A549 (cell line): ENCODE results near the gene FASTK. TPM values are rescaled to one million over a fixed set of nuclear protein-coding genes. Genes with fewer than 3 reads are reported as not detected.

ENCODE experiments used
- ATAC-seq, 2 experiments: fragments of 200-7000 bp in 1 of 2; fragments of >200 bp in 1 of 2; cut with Nextera tagmentation in 1 of 2; cut with Tn5 transposase in 1 of 2; 3 replicates each; pipeline versions ENCODE4 v1.8.0 to v1.9.1; 2018 to 2020; ENCODE audit warnings: mild to moderate bottlenecking in 1 of 2, moderate library complexity in 1 of 2
- CTCF ChIA-PET: fragments of 300-600 bp; sonication (Branson Sonifier 250); formaldehyde crosslinking; extraction: SDS; loops from one replicate; lab custom pipeline; 2021; ENCODE audit warnings: antibody characterized with exemption, inconsistent platforms; lab: Yijun Ruan, JAX
- POLR2A ChIA-PET: fragments of 350-600 bp; formaldehyde crosslinking; extraction: SDS; loops from one replicate; lab custom pipeline; 2021; ENCODE audit warnings: antibody characterized with exemption, inconsistent platforms; lab: Yijun Ruan, JAX
- DNase-seq, 2 experiments: peaks; one replicate each; pipeline versions ENCODE4 v3.0.0 to v3.0.0-alpha.2; 2011 to 2016; ENCODE audit warnings: low read depth in 1 of 2, low spot score in 1 of 2
- FAIRE-seq: peaks from 2 replicates; lab custom pipeline; 2011; peaks lifted over from hg19 to GRCh38; lab: Jason Lieb, UNC
- H3K27ac ChIP-seq, 2 experiments: fragments of >200 bp; sonication (Bioruptor Twin); formaldehyde crosslinking; 3 replicates each; pipeline ENCODE4 v1.5.1; 2016 to 2017
- H3K4me1 ChIP-seq: fragments of >200 bp; sonication (Bioruptor Twin); formaldehyde crosslinking; 3 replicates; pipeline ENCODE4 v1.6.1; 2016
- H3K4me2 ChIP-seq: fragments of >200 bp; sonication (Bioruptor Twin); formaldehyde crosslinking; 3 replicates; pipeline ENCODE4 v1.6.1; 2016
- H3K4me3 ChIP-seq: fragments of >200 bp; sonication (Bioruptor Twin); formaldehyde crosslinking; 3 replicates; pipeline ENCODE4 v1.5.1; 2016
- H3K9me3 ChIP-seq: fragments of >200 bp; sonication (Bioruptor Twin); formaldehyde crosslinking; 3 replicates; pipeline ENCODE4 v1.6.1; 2016
- CEBPB ChIP-seq, 2 experiments: fragments of >200 bp in 1 of 2; sonication (Bioruptor Twin) in 1 of 2; formaldehyde crosslinking in 1 of 2; IDR thresholded peaks; 2 replicates each; pipeline ENCODE4 v1.6.1; 2012 to 2016
- E2F6 ChIP-seq: IDR thresholded peaks from 2 replicates; pipeline ENCODE4 v1.6.1; 2012; ENCODE audit warnings: low read depth, borderline replicate concordance
- EHF ChIP-seq: fragments of 250-450 bp; sonication (Bioruptor Pico); IDR thresholded peaks from 2 replicates; pipeline ENCODE4 v1.5.0; 2020; ENCODE audit warnings: mild to moderate bottlenecking
- EHMT2 ChIP-seq: fragments of 200-600 bp; sonication (generic); IDR thresholded peaks from 2 replicates; pipeline ENCODE4 v1.6.1; 2016; ENCODE audit warnings: antibody characterized with exemption, low read depth, mild to moderate bottlenecking, moderate library complexity
- EP300 ChIP-seq, 2 experiments: fragments of >200 bp; sonication (Bioruptor Twin); formaldehyde crosslinking; IDR thresholded peaks; 2 replicates in 1 of 2; 3 replicates in 1 of 2; pipeline ENCODE4 v1.6.1; 2016 to 2017
- FOSL2 ChIP-seq, 2 experiments: fragments of 450-650 bp in 1 of 2; fragments of >200 bp in 1 of 2; sonication (Bioruptor Twin) in 1 of 2; formaldehyde crosslinking; IDR thresholded peaks; 2 replicates each; pipeline versions ENCODE4 v1.5.0 to v1.6.1; 2016 to 2020; ENCODE audit warnings: mild to moderate bottlenecking in 1 of 2, moderate library complexity in 1 of 2
- FOXS1 ChIP-seq: fragments of 250-450 bp; sonication (Bioruptor Pico); IDR thresholded peaks from 2 replicates; pipeline ENCODE4 v1.5.0; 2020; ENCODE audit warnings: mild to moderate bottlenecking, moderate library complexity
- GATA3 ChIP-seq: IDR thresholded peaks from 2 replicates; pipeline ENCODE4 v1.6.1; 2012; ENCODE audit warnings: borderline replicate concordance
- HDAC2 ChIP-seq: fragments of 200-600 bp; sonication (generic); IDR thresholded peaks from 2 replicates; pipeline ENCODE4 v1.6.1; 2016
- HEYL ChIP-seq: fragments of 250-450 bp; sonication (Bioruptor Pico); IDR thresholded peaks from 2 replicates; pipeline ENCODE4 v1.8.0; 2021; ENCODE audit warnings: mild to moderate bottlenecking, moderate library complexity
- HOXA7 ChIP-seq: fragments of 250-450 bp; sonication (Bioruptor Pico); IDR thresholded peaks from 2 replicates; pipeline ENCODE4 v1.5.0; 2020; ENCODE audit warnings: mild to moderate bottlenecking, moderate library complexity
- HOXB13 ChIP-seq: fragments of 250-450 bp; sonication (Bioruptor Pico); IDR thresholded peaks from 2 replicates; pipeline ENCODE4 v1.5.0; 2020; ENCODE audit warnings: low read depth, mild to moderate bottlenecking, moderate library complexity
- HOXB5 ChIP-seq: fragments of 250-450 bp; sonication (Bioruptor Pico); IDR thresholded peaks from 2 replicates; pipeline ENCODE4 v1.5.0; 2020; ENCODE audit warnings: mild to moderate bottlenecking, moderate library complexity
- JUN ChIP-seq, 2 experiments: fragments of >200 bp; sonication (Bioruptor Twin); formaldehyde crosslinking; IDR thresholded peaks; 2 replicates in 1 of 2; 3 replicates in 1 of 2; pipeline ENCODE4 v1.6.1; 2016 to 2017
- KDM5A ChIP-seq: fragments of 200-600 bp; sonication (generic); IDR thresholded peaks from 2 replicates; pipeline ENCODE4 v1.6.1; 2016; ENCODE audit warnings: antibody characterized with exemption, mild to moderate bottlenecking
- MAZ ChIP-seq: fragments of 150-350 bp; IDR thresholded peaks from 2 replicates; pipeline ENCODE4 v1.6.1; 2014; ENCODE audit warnings: antibody characterized with exemption, low read depth, low read length, borderline replicate concordance
- MYC ChIP-seq: IDR thresholded peaks from 2 replicates; pipeline ENCODE4 v1.6.1; 2012; ENCODE audit warnings: mild to moderate bottlenecking, inconsistent platforms, low read length, improper control_type of control experiment, borderline replicate concordance
- NR3C1 ChIP-seq: fragments of >200 bp; sonication (Bioruptor Twin); formaldehyde crosslinking; IDR thresholded peaks from 3 replicates; pipeline ENCODE4 v1.6.1; 2017
- PBX3 ChIP-seq: IDR thresholded peaks from 2 replicates; pipeline ENCODE4 v1.6.1; 2012
- PHF8 ChIP-seq: fragments of 200-600 bp; sonication (generic); IDR thresholded peaks from 2 replicates; pipeline ENCODE4 v1.6.1; 2016; ENCODE audit warnings: low read depth, mild to moderate bottlenecking, antibody characterized with exemption, moderate library complexity, borderline replicate concordance
- POLR2A ChIP-seq: IDR thresholded peaks from 2 replicates; pipeline ENCODE4 v1.6.1; 2012; ENCODE audit warnings: mild to moderate bottlenecking, low read length
- POLR2AphosphoS2 ChIP-seq: conservative IDR thresholded peaks from 2 replicates; pipeline ENCODE4 v1.6.1; 2012; ENCODE audit warnings: low read length, improper control_type of control experiment, inconsistent platforms
- RAD21 ChIP-seq, 2 experiments: fragments of >200 bp in 1 of 2; sonication (Bioruptor Twin) in 1 of 2; formaldehyde crosslinking in 1 of 2; IDR thresholded peaks in 1 of 2; conservative IDR thresholded peaks in 1 of 2; 2 replicates in 1 of 2; 3 replicates in 1 of 2; pipeline ENCODE4 v1.6.1; 2012 to 2018; ENCODE audit warnings: inconsistent platforms in 1 of 2
- RNF2 ChIP-seq: fragments of 200-600 bp; sonication (generic); IDR thresholded peaks from 2 replicates; pipeline ENCODE4 v1.6.1; 2016; ENCODE audit warnings: low read depth, mild to moderate bottlenecking, antibody characterized with exemption, moderate library complexity, borderline replicate concordance
- SMC3 ChIP-seq: fragments of >200 bp; sonication (Bioruptor Twin); formaldehyde crosslinking; IDR thresholded peaks from 3 replicates; pipeline ENCODE4 v1.6.1; 2018; ENCODE audit warnings: inconsistent platforms
- TFCP2L1 ChIP-seq: fragments of 250-450 bp; sonication (Bioruptor Pico); IDR thresholded peaks from 2 replicates; pipeline ENCODE4 v1.5.0; 2021; ENCODE audit warnings: mild to moderate bottlenecking
- ZC3H11A ChIP-seq: fragments of 450-650 bp; IDR thresholded peaks from 2 replicates; pipeline ENCODE4 v1.6.1; 2014; ENCODE audit warnings: antibody characterized with exemption, mild to moderate bottlenecking
- ZFP36 ChIP-seq: fragments of 450-650 bp; IDR thresholded peaks from 2 replicates; pipeline ENCODE4 v1.6.1; 2014; ENCODE audit warnings: borderline replicate concordance; ENCODE audit not compliant: partially characterized antibody
- WGBS: methylation state at CpG from one replicate; pipeline ENCODE4 v1.1.6; 2017; ENCODE audit errors: missing lambda C conversion rate; 5-methylcytosine and 5-hydroxymethylcytosine counted together
- polyA minus RNA-seq: library from RNA; depleted of rRNA, polyadenylated mRNA; stranded (reverse); fragments of >200 nt; gene quantifications from 2 replicates; pipeline ENCODE4 v1.2.3, GENCODE V29; 2011; rRNA and poly(A)+ RNA removed
- polyA plus RNA-seq, 4 experiments: library from polyadenylated mRNA; depleted of rRNA in 3 of 4; stranded (reverse); fragments of >200 nt; fragmentation: RNase III in 1 of 4; extraction: RNeasy Plus Mini Kit Qiagen cat#74134 plus additional on column Dnase treatment in 1 of 4; gene quantifications; 2 replicates in 3 of 4; 3 replicates in 1 of 4; pipeline ENCODE4 v1.2.3, GENCODE V29; 2011 to 2017
- TF ChIP-seq, protein P1 (sequence below): fragments of 150-350 bp; IDR thresholded peaks from 2 replicates; pipeline ENCODE4 v1.6.1; 2014; ENCODE audit warnings: low read depth, mild to moderate bottlenecking, low read length
- TF ChIP-seq, protein P2 (sequence below): fragments of 250-450 bp; sonication (Bioruptor Pico); IDR thresholded peaks from 2 replicates; pipeline ENCODE4 v1.5.0; 2021; ENCODE audit warnings: mild to moderate bottlenecking, moderate library complexity, borderline replicate concordance
- TF ChIP-seq, protein P3 (sequence below): IDR thresholded peaks from 2 replicates; pipeline ENCODE4 v1.6.1; 2012
- TF ChIP-seq, protein P4 (sequence below): fragments of >200 bp; sonication (Bioruptor Twin); formaldehyde crosslinking; IDR thresholded peaks from 3 replicates; pipeline ENCODE4 v1.6.1; 2016
- TF ChIP-seq, protein P5 (sequence below): fragments of 250-450 bp; sonication (Bioruptor Pico); IDR thresholded peaks from 2 replicates; pipeline ENCODE4 v1.5.0; 2020; ENCODE audit warnings: low read depth, mild to moderate bottlenecking, moderate library complexity

Gene FASTK
- polyA plus RNA-seq (2011; rRNA removed) = 38.5 and 51.7 TPM in 2 replicates
- 105 and 138 TPM in 2 replicates for polyA plus RNA-seq (2012; cell fraction: cytosol; rRNA removed)
- 515 and 603 TPM in 2 replicates for polyA plus RNA-seq (2012; cell fraction: nucleus; rRNA removed)
- polyA plus RNA-seq (2017; fragmentation: RNase III; extraction: RNeasy Plus Mini Kit Qiagen cat#74134 plus additional on column Dnase treatment) = 66.0 to 78.6 TPM (median 72.4 TPM) in 3 replicates
- polyA minus RNA-seq = 49.4 and 58.9 TPM in 2 replicates

- no peak for FAIRE-seq
- Histone ChIP-seq H3K9me3 (no peaks in the 10 kb centered on the region), H3K27ac (peak within 1 kb of the TSS; percentile 98), H3K4me2 (peak within 1 kb of the TSS; percentile 95), H3K4me3 (peak within 1 kb of the TSS; percentile 93), H3K4me1 (peaks cover 61% of the 10 kb centered on the region)
- peak; percentile 51 to 82 for ATAC-seq
- ChIA-PET CTCF (interaction anchor here (1.1 to 27.1 kb wide), 4 partner anchors 13 to 46 kb away, joined by 3 to 412 read pairs (median 14); no protein-coding TSS in a partner anchor), POLR2A (interaction anchor here (0.6 to 1.4 kb wide), 7 partner anchors 13 to 42 kb away, joined by 3 to 14 read pairs (median 4); partner anchors contain the start of gene CDK5)
- 2% methylated on average over 37 of the region's 66 CpGs for WGBS
- peak; percentile 89 to 92 for DNase-seq
- TF ChIP-seq FOSL2 (IDR thresholded peaks at IDR 0.05) = no peak
- TF ChIP-seq FOSL2 (CRISPR knock-in tag; IDR thresholded peaks at IDR 0.05) = no peak
- no peak for TF ChIP-seq EHMT2
- no peak for TF ChIP-seq HDAC2
- TF ChIP-seq, protein P1, sequence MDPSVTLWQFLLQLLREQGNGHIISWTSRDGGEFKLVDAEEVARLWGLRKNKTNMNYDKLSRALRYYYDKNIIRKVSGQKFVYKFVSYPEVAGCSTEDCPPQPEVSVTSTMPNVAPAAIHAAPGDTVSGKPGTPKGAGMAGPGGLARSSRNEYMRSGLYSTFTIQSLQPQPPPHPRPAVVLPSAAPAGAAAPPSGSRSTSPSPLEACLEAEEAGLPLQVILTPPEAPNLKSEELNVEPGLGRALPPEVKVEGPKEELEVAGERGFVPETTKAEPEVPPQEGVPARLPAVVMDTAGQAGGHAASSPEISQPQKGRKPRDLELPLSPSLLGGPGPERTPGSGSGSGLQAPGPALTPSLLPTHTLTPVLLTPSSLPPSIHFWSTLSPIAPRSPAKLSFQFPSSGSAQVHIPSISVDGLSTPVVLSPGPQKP = no peak
- 0 out of 2 replicates have a peak, but pooled peaks have one; percentile 7 for TF ChIP-seq ZC3H11A
- no peak for TF ChIP-seq SMC3
- TF ChIP-seq, protein P2, sequence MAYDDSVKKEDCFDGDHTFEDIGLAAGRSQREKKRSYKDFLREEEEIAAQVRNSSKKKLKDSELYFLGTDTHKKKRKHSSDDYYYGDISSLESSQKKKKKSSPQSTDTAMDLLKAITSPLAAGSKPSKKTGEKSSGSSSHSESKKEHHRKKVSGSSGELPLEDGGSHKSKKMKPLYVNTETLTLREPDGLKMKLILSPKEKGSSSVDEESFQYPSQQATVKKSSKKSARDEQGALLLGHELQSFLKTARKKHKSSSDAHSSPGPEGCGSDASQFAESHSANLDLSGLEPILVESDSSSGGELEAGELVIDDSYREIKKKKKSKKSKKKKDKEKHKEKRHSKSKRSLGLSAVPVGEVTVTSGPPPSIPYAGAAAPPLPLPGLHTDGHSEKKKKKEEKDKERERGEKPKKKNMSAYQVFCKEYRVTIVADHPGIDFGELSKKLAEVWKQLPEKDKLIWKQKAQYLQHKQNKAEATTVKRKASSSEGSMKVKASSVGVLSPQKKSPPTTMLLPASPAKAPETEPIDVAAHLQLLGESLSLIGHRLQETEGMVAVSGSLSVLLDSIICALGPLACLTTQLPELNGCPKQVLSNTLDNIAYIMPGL = no peak
- TF ChIP-seq MAZ = peak; percentile 81; the same call in 1 of the 2 replicates
- TF ChIP-seq JUN (IDR thresholded peaks at IDR 0.05) = peak; percentile 74 to 91; a peak in 4 of 5 replicates
- no peak for TF ChIP-seq EHF (CRISPR knock-in tag)
- TF ChIP-seq MYC = 0 out of 2 replicates have a peak, but pooled peaks have one; percentile 19
- TF ChIP-seq GATA3 = 0 out of 2 replicates have a peak, but pooled peaks have one; percentile 2
- no peak for TF ChIP-seq HEYL
- TF ChIP-seq PBX3 = peak; percentile 37; the same call in 1 of the 2 replicates
- no peak for TF ChIP-seq ZFP36
- TF ChIP-seq E2F6 = no peak
- TF ChIP-seq HOXB5 (CRISPR knock-in tag) = no peak
- TF ChIP-seq EP300 (IDR thresholded peaks at IDR 0.05) = no peak
- TF ChIP-seq, protein P3, sequence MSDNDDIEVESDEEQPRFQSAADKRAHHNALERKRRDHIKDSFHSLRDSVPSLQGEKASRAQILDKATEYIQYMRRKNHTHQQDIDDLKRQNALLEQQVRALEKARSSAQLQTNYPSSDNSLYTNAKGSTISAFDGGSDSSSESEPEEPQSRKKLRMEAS = peak; percentile 40
- no peak for TF ChIP-seq NR3C1
- no peak for TF ChIP-seq CEBPB (IDR thresholded peaks at IDR 0.05)
- TF ChIP-seq POLR2A = peak; percentile 82
- TF ChIP-seq, protein P4, sequence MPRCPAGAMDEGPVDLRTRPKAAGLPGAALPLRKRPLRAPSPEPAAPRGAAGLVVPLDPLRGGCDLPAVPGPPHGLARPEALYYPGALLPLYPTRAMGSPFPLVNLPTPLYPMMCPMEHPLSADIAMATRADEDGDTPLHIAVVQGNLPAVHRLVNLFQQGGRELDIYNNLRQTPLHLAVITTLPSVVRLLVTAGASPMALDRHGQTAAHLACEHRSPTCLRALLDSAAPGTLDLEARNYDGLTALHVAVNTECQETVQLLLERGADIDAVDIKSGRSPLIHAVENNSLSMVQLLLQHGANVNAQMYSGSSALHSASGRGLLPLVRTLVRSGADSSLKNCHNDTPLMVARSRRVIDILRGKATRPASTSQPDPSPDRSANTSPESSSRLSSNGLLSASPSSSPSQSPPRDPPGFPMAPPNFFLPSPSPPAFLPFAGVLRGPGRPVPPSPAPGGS = peak; percentile 80
- peak; percentile 81; the same call in 1 of the 2 replicates for TF ChIP-seq KDM5A
- TF ChIP-seq RAD21 (conservative IDR thresholded peaks at IDR 0.05 in 1 of 2, IDR thresholded peaks at IDR 0.05 in 1 of 2) = no peak
- TF ChIP-seq POLR2AphosphoS2 = no peak
- TF ChIP-seq, protein P5, sequence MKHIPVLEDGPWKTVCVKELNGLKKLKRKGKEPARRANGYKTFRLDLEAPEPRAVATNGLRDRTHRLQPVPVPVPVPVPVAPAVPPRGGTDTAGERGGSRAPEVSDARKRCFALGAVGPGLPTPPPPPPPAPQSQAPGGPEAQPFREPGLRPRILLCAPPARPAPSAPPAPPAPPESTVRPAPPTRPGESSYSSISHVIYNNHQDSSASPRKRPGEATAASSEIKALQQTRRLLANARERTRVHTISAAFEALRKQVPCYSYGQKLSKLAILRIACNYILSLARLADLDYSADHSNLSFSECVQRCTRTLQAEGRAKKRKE (CRISPR knock-in tag) = no peak
- TF ChIP-seq FOXS1 (CRISPR knock-in tag) = no peak
- peak; percentile 80 for TF ChIP-seq PHF8
- no peak for TF ChIP-seq TFCP2L1 (CRISPR knock-in tag)
- no peak for TF ChIP-seq HOXB13 (CRISPR knock-in tag)
- no peak for TF ChIP-seq HOXA7 (CRISPR knock-in tag)
- TF ChIP-seq RNF2 = no peak; the same call in 1 of the 2 replicates
These were observed at the start of gene FASTK for GRCh38 chr7:151080522-151081169. Gene FASTK (minus strand): TSS chr7:151080809. CDS start chr7:151080766, 43 bp downstream.
